Transverse colon (tissue), 4 donors: ENCODE data around the gene HPRT1. TPM values are rescaled to one million over a fixed set of nuclear protein-coding genes. Genes with fewer than 3 reads are reported as not detected.

ENCODE experiments used
- DNase-seq: peaks from one replicate; pipeline ENCODE4 v3.0.0-alpha.2; 2019
- H3K27ac ChIP-seq, 4 donors: fragments of 200-600 bp; sonication (generic); 2 replicates each; pipeline ENCODE4 v1.5.1; 2016 to 2018; ENCODE audit warnings: inconsistent platforms in 4 of 4
- H3K27me3 ChIP-seq: fragments of 200-600 bp; sonication (generic); 2 replicates; pipeline ENCODE4 v1.5.1; 2017; ENCODE audit warnings: inconsistent platforms
- H3K36me3 ChIP-seq, 4 donors: fragments of 200-600 bp; sonication (generic); 2 replicates each; pipeline ENCODE4 v1.5.1; 2017 to 2019; ENCODE audit warnings: inconsistent platforms in 4 of 4
- H3K4me1 ChIP-seq, 4 donors: fragments of 200-600 bp; sonication (generic); 2 replicates each; pipeline ENCODE4 v1.5.1; 2017 to 2020; ENCODE audit warnings: inconsistent platforms in 4 of 4
- H3K4me3 ChIP-seq, 4 donors: fragments of 200-600 bp; sonication (generic); 1 replicate in 1 of 4; 2 replicates in 3 of 4; pipeline versions ENCODE4 v1.5.1 to v1.6.1; 2017 to 2019; ENCODE audit warnings: inconsistent platforms in 4 of 4
- H3K9me3 ChIP-seq, 2 donors: fragments of 200-600 bp; sonication (generic); 2 replicates each; pipeline ENCODE4 v1.5.1; 2017 to 2019; ENCODE audit warnings: inconsistent platforms in 2 of 2
- EP300 ChIP-seq: sonication (generic); formaldehyde crosslinking; IDR thresholded peaks from one replicate; pipeline ENCODE4 v1.6.1; 2017; ENCODE audit warnings: antibody characterized with exemption, low read depth
- POLR2A ChIP-seq: fragments of 450-650 bp; IDR thresholded peaks from one replicate; pipeline ENCODE4 v1.6.1; 2016; ENCODE audit warnings: antibody characterized with exemption, mild to moderate bottlenecking, moderate library complexity
- POLR2AphosphoS5 ChIP-seq, 3 donors: sonication (generic); formaldehyde crosslinking; IDR thresholded peaks; one replicate each; pipeline ENCODE4 v1.6.1; 2016; ENCODE audit warnings: antibody characterized with exemption in 3 of 3
- WGBS, 2 donors: methylation state at CpG; one replicate each; pipeline ENCODE4 v1.1.5; 2018; ENCODE audit warnings: low coverage in 1 of 2; 5-methylcytosine and 5-hydroxymethylcytosine counted together
- in situ Hi-C, 4 donors: fragments of 200-750 bp; cut with MboI; loops; one replicate each; pipeline versions ENCODE4 v1.15.0 to v1.15.1; 2017; ENCODE audit warnings: low sequenced_read_pairs in 3 of 4, low pct_ligation_motif_present in 1 of 4, low pct_unique_long_range_greater_than_20kb in 1 of 4
- intact Hi-C: fragments of 100-400 bp; cut with DNase I; formaldehyde crosslinking; loops from one replicate; pipeline ENCODE4 v1.15.1; 2023; ENCODE audit warnings: low total_unique reads
- total RNA-seq, 4 donors: library from RNA; depleted of rRNA; stranded (reverse); fragments of >200 nt; gene quantifications; one replicate each; pipeline ENCODE4 v1.1.0, GENCODE V29; 2016
- TF ChIP-seq, protein P1 (sequence below), 5 experiments: fragments of 200-600 bp in 3 of 5; fragments of 450-650 bp in 2 of 5; sonication (generic) in 3 of 5; IDR thresholded peaks; 1 replicate in 2 of 5; 2 replicates in 3 of 5; pipeline ENCODE4 v1.5.1; 2016 to 2017; ENCODE audit warnings: antibody characterized with exemption in 5 of 5, inconsistent platforms in 3 of 5, mild to moderate bottlenecking in 2 of 5, moderate library complexity in 1 of 5

Gene HPRT1
- total RNA-seq, 4 donors from 2014 or later: 10.1 to 16.1 (median 11.9) TPM

DNA sequence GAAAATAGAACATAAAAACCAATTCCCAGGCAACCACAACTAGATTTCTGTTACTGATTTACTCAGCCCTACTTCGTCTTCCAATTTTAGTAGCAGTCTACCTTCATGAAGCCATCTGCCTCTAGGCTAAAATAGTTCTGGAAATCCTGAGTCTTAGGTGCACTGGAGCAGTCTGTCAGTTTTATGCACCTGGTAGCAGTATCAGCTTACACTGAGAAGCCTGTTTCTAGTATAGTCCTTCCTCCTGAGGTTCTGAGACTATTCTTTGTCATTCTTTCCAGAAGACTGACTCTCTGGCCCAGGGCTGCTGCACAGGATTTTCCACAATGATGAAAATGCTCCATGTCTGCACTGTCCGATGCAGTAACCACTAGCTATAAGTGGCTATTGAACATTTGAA is 16.9 kb upstream of the HPRT1 start:
- Histone ChIP-seq H3K4me1 (no peaks in the 10 kb centered on the region), H3K27me3 (no peaks in the 10 kb centered on the region), H3K36me3 (no peaks in the 10 kb centered on the region), H3K4me3 (no peak overlapping the region), H3K27ac (no peak overlapping the region), H3K9me3 (no peaks in the 10 kb centered on the region)
- in situ Hi-C loops (no loop called here), intact Hi-C loops (no loop called here)
- DNase-seq: no peak
- TF ChIP-seq EP300 (no peak), POLR2AphosphoS5 (IDR thresholded peaks at IDR 0.05) (no peak), POLR2A (no peak)
- TF ChIP-seq, protein P1, sequence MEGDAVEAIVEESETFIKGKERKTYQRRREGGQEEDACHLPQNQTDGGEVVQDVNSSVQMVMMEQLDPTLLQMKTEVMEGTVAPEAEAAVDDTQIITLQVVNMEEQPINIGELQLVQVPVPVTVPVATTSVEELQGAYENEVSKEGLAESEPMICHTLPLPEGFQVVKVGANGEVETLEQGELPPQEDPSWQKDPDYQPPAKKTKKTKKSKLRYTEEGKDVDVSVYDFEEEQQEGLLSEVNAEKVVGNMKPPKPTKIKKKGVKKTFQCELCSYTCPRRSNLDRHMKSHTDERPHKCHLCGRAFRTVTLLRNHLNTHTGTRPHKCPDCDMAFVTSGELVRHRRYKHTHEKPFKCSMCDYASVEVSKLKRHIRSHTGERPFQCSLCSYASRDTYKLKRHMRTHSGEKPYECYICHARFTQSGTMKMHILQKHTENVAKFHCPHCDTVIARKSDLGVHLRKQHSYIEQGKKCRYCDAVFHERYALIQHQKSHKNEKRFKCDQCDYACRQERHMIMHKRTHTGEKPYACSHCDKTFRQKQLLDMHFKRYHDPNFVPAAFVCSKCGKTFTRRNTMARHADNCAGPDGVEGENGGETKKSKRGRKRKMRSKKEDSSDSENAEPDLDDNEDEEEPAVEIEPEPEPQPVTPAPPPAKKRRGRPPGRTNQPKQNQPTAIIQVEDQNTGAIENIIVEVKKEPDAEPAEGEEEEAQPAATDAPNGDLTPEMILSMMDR (IDR thresholded peaks at IDR 0.05): no peak
- 60 to 65% methylated on average over 1 to 2 of the region's 2 CpGs for WGBS, 2 donors

- 78 to 100% methylated on average over 2 of the region's 2 CpGs for WGBS, 2 donors
- Histone ChIP-seq H3K27me3 (no peaks in the 10 kb centered on the region), H3K9me3 (no peaks in the 10 kb centered on the region), H3K4me1 (no peaks in the 10 kb centered on the region), H3K27ac (no peak overlapping the region), H3K4me3 (no peak overlapping the region), H3K36me3 (no peaks in the 10 kb centered on the region)
- intact Hi-C loops (no loop called here), in situ Hi-C loops (no loop called here)
- TF ChIP-seq EP300 (no peak), POLR2A (no peak), POLR2AphosphoS5 (IDR thresholded peaks at IDR 0.05) (no peak)
- TF ChIP-seq, protein P1 (IDR thresholded peaks at IDR 0.05): no peak
- DNase-seq: no peak
These were observed 16.5 kb upstream of the HPRT1 start for GRCh38 chrX:134443461-134443860.

GRCh38 chrX:134444681-134445080 is 15.3 kb upstream of the HPRT1 start:
- 77% methylated on average over 3 of the region's 3 CpGs; no CpG with 5 or more reads in 1 of the 2 donors for WGBS, 2 donors
- no peak overlapping the region for H3K27ac ChIP-seq
- H3K27me3 ChIP-seq: no peaks in the 10 kb centered on the region
- H3K36me3 ChIP-seq: no peaks in the 10 kb centered on the region
- H3K9me3 ChIP-seq: no peaks in the 10 kb centered on the region
- intact Hi-C loops (no loop called here), in situ Hi-C loops (no loop called here)
- H3K4me3 ChIP-seq: no peak overlapping the region
- H3K4me1 ChIP-seq: no peaks in the 10 kb centered on the region
- TF ChIP-seq POLR2A (no peak), POLR2AphosphoS5 (IDR thresholded peaks at IDR 0.05) (no peak), EP300 (no peak)
- TF ChIP-seq, protein P1 (IDR thresholded peaks at IDR 0.05): no peak
- DNase-seq: no peak

DNA sequence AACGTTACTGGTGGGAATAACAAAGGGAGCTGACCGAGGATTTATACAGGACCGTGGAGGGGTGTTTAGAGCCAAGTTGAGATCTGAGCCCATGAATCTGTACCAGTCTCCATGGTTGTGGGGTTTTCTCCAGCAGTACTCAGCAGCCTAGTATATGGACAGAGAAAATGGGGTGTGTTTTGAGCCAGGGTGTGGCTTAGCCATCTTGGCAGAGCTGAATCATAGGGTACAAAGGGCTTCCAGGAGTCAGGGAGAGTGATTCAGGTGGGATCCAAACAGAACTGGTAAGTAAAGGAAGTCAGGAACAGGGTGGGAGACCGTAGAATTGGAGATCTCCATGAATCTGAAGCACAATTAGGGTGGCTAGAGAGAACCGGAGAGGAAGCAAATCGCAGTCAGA is 7.4 kb upstream of the HPRT1 start:
- H3K27me3 ChIP-seq: no peaks in the 10 kb centered on the region
- H3K4me1 ChIP-seq: no peaks in the 10 kb centered on the region
- H3K4me3 ChIP-seq: no peak overlapping the region
- intact Hi-C loops (no loop called here), in situ Hi-C loops (no loop called here)
- H3K36me3 ChIP-seq: no peaks in the 10 kb centered on the region
- 40 to 75% methylated on average over 1 to 6 of the region's 6 CpGs for WGBS, 2 donors
- peak overlapping the region in 2 of 4 donors; percentile 12 to 32 for H3K27ac ChIP-seq
- H3K9me3 ChIP-seq: no peaks in the 10 kb centered on the region
- TF ChIP-seq EP300: no peak
- TF ChIP-seq POLR2AphosphoS5 (IDR thresholded peaks at IDR 0.05): no peak
- TF ChIP-seq, protein P1 (IDR thresholded peaks at IDR 0.05): no peak
- no peak for TF ChIP-seq POLR2A
- no peak for DNase-seq
